Measurements from ENCODE around the gene TMEM53.

DNA sequence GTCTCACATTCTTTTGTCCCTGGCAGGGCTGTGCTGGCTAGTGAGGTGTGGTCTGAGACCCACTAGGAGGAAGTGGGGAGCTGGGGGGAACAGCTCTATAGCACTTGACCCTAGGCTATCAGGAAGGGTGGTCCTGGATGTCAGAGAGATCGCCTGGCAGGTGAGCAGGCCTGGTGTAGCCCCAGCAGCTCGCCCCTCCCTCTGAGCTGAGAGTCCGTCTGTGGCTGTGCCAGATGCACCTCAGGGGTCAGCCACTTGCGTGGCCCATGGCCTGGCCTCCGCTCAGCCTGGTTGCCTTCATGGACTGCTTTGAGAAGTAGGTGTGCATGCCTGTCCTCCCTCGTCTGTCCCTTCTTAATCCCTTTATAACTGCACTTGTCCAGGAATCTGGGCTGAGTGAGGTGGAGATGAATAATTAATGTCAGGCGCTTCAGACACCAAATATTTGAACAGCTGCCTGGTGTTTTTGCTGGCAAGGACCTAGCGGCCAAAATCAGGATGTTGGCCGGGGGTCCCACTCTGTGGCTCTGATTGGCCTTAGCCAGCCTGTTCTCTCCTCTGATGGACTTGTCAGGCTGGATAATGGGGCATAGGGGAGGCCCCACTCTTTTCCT, 30.5 kb downstream of the TMEM53 start:
- TF ChIP-seq POLR2AphosphoS5 (IDR thresholded peaks at IDR 0.05; ENCODE audit: insufficient read depth, low read depth, low read length) (no peak), CTCF (IDR thresholded peaks at IDR 0.05; ENCODE audit: extremely low read depth in 1 of 2, insufficient read depth in 1 of 2, low read depth in 1 of 2, low read length in 2 of 2) (no peak), MAX (IDR thresholded peaks at IDR 0.05; ENCODE audit: insufficient read depth, insufficient read length) (no peak), POLR2A (IDR thresholded peaks at IDR 0.05; ENCODE audit: low read depth, low read length) (no peak), EZH2 (IDR thresholded peaks at IDR 0.05; ENCODE audit: borderline replicate concordance, low read depth, low read length, severe bottlenecking) (no peak), FOS (IDR thresholded peaks at IDR 0.05; ENCODE audit: borderline replicate concordance, insufficient read depth, low read length) (no peak), JUN (IDR thresholded peaks at IDR 0.05; ENCODE audit: borderline replicate concordance, insufficient read depth, insufficient read length, low read depth) (no peak), MYC (IDR thresholded peaks at IDR 0.05; ENCODE audit: low read depth, low read length) (no peak)

All from endothelial cell of umbilical vein (primary cell).